GM19328 (cell line): ENCODE results near the gene TTL.
"Not testable (repeated sequence)": the region's sequence is repeated elsewhere in the genome, so short reads cannot be mapped to it uniquely, and the experiment has no call there.

ENCODE experiments used
- ATAC-seq: cut with Tn5 transposase; IDR thresholded peaks from one replicate; pipeline ENCODE4 v1.9.1; 2021; ENCODE audit warnings: mild to moderate bottlenecking, moderate library complexity; ENCODE audit not compliant: unreplicated experiment

Gene TTL

DNA sequence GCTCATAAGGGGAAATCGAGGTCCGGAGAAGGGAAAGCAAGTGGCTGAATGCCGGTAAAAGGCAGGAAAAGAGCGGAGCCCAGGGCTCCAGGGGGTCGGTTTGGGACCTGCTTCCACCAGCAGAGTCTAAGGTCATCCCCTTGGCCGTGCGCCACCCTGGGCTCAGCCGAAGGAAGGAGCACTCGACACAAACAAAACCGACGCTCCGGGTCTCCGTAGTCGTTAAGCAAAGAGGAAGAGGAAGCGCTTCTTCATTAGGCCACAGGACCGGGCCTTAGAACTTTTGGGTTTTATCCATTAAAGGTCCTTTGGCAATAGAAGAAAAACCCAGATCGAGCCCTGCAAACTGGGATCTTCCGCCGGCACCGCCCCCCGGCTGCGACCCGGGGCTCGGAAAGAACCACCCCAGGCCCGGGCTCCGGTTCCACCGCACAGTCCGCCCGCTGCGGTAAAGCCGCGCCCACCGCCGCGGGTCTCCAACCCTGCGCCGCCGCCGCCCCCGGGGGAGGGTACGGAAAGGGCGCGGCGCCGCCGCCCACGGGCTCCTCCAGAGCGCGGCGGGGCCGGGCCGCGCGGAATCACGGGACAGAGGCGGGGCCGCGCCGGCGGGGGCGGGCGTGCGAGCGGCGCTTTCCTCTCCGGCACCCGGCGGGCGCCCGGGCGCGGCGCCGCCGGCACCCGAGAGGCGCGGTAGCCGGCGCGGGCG lies at the start of gene TTL:
Gene TTL (plus strand): TSS at position 629 of the 706 bp plus-strand sequence. CDS start 189 bp downstream, outside the sequence.
- ATAC-seq, result peak; percentile 65

- ATAC-seq, result not testable (repeated sequence)
These were observed 49.6 kb upstream of the TTL start for GRCh38 chr2:112432390-112432734.

- peak; percentile 44 for ATAC-seq
These were observed 49.0 kb upstream of the TTL start for GRCh38 chr2:112432735-112433479.

GRCh38 chr2:112433480-112433879 lies 48.5 kb upstream of the TTL start, which contains the start of gene RGPD8:
TSS of gene RGPD8 (minus strand) at chr2:112433645. CDS start at chr2:112433453, 192 bp downstream.
- peak; percentile 93 for ATAC-seq

DNA sequence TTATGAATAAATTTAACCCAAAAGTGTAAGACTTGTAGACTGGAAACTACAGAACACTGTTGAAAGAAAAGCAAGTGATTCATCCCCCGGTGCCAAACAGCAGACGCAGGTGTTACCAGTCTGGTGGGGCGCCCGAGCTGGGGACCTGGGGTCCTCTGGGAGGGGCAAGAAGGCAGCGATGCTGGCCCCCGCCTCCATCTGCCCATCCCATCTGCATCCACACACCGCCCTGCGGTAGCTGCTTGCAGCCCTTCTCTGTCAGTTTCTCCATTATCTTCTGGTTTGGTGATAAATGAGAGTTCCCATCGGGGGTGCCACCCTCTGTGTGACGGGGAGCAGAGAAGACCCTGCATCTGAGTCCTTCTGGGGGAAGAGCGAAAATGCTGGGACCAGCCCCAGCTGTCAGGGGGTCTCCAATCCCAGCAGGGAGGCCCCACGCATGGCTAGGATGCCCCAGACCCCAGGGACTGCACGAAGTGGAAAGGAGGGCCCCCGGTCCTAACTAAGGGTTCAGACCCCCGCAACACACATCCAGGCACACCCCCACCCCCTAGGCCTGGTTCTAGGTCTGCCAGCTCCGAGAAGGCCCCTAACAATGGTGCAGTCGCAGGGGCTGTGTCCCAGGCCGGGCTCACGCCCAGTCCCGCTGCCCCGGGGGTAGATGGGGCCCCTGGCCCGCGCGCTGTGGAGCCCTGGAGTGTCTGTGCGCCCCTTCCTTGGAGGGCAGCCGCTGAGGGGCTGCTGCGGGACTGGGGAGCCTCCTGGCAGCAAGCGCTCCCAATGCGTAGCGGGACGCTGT lies 47.8 kb upstream of the TTL start:
- no peak for ATAC-seq

DNA sequence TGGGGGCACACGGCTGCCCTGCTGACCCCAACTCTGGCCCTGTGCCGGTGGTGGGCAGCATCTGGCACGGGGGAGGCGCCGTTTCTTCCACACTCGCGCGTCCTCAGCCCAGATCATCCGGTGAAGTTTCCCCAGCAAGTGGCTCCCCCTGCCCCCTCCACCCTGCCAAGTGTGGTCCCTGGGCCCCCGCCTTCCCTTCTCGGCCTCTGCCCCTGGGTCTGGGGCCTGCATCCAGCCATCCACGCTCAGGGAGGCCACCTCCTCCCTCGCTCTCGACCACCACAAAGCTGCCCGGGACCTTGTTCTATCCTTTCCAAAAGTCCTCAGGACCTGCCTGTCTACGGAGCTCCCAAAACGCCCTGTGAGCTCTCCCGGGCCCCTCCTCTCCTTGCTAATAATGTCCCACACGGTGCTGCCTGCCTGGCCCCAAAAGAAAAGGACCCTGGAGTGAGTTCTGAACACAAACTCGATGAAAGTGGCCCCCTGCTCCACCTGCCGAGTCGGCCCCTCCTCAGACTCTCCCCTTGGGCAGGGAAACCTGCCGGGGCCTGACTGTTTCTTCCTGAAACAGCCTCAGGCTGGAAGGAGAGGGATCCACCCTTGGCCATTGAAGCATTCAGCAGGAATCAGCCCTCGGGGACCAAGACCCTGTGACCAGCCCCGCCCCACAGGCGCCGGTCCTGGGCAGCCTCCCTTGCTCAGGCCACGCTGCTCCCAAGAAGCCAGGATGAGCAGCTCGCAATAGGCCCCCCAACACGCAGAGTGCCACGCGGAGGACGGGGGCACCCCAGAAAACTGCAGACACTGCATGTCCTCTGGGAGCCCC lies 46.9 kb upstream of the TTL start:
- ATAC-seq, result not testable (repeated sequence)

GRCh38 chr2:112435716-112436431 lies 46.1 kb upstream of the TTL start:
- not testable (repeated sequence) for ATAC-seq

GRCh38 chr2:112436993-112437392 lies 45.0 kb upstream of the TTL start:
- not testable (repeated sequence) for ATAC-seq

DNA sequence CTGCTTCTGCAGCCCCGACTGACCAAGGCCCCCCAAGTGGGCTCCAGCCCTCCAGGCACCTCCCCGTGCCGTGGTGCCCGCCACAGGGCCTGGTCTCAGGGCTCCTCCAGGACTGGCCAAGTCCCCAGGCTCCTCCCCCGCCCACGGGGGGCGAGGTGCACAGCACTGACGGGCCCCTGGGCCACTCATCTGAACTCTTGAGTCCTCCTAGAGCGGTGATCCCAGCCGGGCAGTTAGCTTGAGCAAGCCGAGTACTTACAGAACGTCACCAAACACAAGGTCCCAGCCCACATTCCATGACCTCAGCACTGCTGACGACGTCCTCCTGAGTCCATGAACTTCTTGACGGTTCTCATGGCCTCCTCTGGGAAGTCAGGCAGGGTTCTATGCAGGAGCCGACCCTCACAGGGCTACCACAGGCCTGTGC lies 44.5 kb upstream of the TTL start:
- not testable (repeated sequence) for ATAC-seq

DNA sequence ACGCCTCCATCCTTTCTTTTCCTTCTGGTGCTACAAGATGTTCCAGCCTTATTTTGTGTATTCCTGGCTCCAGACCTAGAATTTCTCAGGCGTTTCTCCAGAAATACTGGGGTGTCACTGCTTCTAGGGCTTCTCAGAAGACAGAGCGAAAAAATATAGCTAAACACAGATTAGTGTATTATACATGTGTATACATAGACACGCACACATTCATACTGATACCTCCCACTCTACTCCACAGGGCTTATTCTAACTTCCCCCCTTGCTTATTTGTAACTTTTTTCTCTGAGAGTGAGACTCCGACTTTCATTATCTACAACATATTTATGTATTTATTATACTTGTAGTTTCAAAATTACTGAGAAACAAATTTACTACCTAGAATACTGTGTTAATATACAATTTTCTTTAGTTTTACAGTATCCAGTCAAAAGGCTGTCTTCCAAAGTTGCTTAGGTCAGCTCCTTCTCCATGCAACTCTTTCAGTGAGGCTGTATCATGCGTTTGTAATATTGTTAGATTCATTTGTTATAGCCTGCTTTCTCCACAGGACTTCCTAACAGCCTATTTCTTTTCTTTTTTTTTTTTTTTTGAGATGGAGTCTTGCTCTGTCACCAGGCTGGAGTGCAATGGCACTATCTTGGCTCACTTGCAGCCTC lies 43.2 kb upstream of the TTL start:
- ATAC-seq, result not testable (repeated sequence)

DNA sequence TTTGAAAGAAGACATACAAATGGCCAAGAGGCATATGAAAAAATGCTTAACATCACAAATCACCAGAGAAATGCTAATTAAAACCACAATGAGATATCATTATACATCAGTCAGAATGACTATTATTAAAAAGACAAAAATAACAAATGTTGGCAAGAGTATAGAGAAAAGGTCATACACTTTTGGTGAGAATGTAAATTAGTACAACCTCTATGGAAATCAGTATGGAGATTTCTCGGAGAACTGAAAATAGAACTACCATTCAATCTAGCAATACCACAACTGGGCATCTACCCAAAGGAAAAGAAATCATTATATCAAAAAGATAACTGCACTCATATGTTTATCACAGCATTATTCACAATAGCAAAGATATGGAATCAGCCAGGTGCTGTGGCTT lies 37.7 kb upstream of the TTL start:
- not testable (repeated sequence) for ATAC-seq

GRCh38 chr2:112449854-112450253 lies 32.1 kb upstream of the TTL start:
- ATAC-seq, result no peak

GRCh38 chr2:112451317-112451716 lies 30.6 kb upstream of the TTL start:
- ATAC-seq, result no peak

DNA sequence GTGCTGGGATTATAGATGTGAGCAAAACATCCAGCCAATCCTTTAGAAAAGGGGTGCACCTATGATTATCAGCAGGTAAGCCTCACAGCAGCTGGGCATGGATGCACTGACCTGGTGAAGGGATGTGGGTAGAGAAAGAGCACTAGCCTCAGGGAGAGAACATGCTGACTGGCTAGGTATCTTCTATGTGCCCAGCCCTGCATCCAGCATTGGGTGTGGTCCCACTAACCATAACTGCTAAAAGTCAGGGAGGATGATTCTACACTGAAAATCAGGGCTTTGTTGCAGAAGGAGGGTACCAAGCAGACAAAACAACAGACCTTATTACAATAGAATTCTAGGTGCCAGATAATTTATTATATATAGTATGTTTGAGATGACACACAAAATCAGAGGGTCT lies 27.4 kb upstream of the TTL start:
- ATAC-seq, result no peak

DNA sequence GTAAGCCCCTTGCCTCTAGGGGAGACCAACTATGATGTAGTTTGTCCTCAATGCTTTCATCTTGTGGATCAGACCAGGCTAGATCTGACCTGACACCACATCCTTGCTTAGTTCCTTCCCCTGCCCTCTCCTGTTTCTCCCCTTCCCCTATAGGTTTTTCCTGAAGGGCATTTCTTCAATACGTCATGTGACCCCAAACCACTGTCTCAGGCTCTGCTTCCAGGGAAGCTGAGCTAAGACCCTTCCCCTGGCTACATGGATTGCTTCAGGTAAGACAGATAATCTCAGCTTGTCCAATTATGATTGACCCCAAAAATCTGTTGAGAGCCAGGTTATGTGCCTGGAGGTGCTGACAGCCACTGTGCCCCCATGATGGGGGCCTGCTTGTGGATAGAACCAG lies 22.6 kb upstream of the TTL start:
- no peak for ATAC-seq

GRCh38 chr2:112462178-112462577 lies 19.8 kb upstream of the TTL start:
- ATAC-seq, result no peak

- no peak for ATAC-seq
These were observed 18.7 kb upstream of the TTL start for GRCh38 chr2:112463256-112463655.

DNA sequence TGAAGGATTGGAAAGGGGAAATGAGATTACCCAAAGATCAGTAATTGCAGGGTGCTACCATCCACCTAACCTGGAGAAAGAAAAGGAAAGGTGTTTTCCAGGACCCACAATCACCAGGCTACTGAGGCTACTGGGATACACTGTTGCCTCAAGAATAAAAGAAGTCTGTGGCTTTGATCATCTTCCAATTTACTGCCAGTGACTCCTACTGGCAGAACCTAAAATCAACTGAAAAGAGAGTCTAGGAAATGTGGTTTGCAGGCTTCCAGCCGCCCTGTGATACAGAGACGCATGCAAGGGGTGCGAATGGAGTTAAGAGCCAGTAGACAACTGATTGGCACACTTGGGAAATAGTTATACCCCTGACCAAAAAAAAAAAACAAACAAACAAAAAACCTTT lies 16.6 kb upstream of the TTL start:
- ATAC-seq, result no peak

DNA sequence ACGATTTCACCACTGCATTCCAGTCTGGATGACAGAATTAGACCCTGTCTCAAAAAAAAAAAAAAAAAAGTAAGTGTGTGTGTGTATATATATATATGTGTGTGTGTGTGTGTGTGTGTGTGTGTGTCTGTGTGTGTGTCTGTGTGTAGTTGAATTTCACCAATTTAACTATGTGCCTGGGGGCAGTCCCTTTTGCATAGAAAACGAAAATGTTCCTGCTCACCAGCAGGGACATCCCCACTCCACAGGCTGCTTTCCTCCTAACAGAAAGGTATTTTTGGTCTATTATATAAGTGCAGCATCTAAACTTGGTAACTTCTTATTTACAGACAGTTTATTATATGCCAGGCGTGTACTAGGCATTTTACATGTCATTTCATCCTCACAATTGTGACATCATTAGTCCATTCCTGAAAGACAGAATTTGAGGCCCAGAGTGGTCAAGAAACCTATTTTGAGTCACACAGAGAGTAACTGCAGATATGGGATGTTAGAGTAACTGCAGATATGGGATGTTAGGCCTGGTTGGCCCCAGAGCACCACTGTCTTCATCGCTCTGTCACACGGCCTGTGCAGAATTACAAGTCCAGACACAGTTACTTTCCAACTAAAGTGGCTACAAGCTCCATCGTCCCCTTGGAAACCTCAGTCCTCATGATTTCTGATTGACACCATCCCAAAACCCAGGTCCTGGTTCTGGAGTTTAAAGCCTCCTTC lies 9.3 kb upstream of the TTL start:
- no peak for ATAC-seq
